WTC11 (cell line): ENCODE measurements around the gene IGFALS. TPM values are rescaled to one million over a fixed set of nuclear protein-coding genes. Genes with fewer than 3 reads are reported as not detected.

Experiments used
- ATAC-seq: fragments of 200-7000 bp; cut with Tn5 transposase; 2 replicates; pipeline ENCODE4 v1.10.0; 2021; ENCODE audit warnings: mild to moderate bottlenecking, moderate library complexity
- CTCF ChIA-PET: fragments of 300-600 bp; sonication (Branson Sonifier 250); formaldehyde crosslinking; loops from one replicate; lab custom pipeline; 2021; ENCODE audit warnings: antibody characterized with exemption; lab: Charles Lee
- POLR2A ChIA-PET: fragments of 350-600 bp; sonication (Branson Sonifier 250); formaldehyde crosslinking; loops from one replicate; lab custom pipeline; 2021; ENCODE audit warnings: antibody characterized with exemption; lab: Charles Lee
- DNase-seq: peaks from one replicate; pipeline ENCODE4 v3.0.0; 2021; ENCODE audit warnings: low spot score
- H3K27ac Mint-ChIP-seq: 2 replicates; pipeline ENCODE4 v1.8.0; 2021; ENCODE audit warnings: mixed read lengths
- H3K27me3 Mint-ChIP-seq: 2 replicates; pipeline ENCODE4 v1.8.0; 2021; ENCODE audit warnings: low read depth, mild to moderate bottlenecking, moderate library complexity, mixed read lengths
- H3K36me3 Mint-ChIP-seq: 2 replicates; pipeline ENCODE4 v1.8.0; 2021; ENCODE audit warnings: mixed read lengths
- H3K4me1 Mint-ChIP-seq: 2 replicates; pipeline ENCODE4 v1.8.0; 2022; ENCODE audit warnings: mixed read lengths
- H3K4me3 Mint-ChIP-seq: 2 replicates; pipeline ENCODE4 v1.8.0; 2021; ENCODE audit warnings: mild to moderate bottlenecking, moderate library complexity, mixed read lengths
- H3K9me3 Mint-ChIP-seq: 2 replicates; pipeline ENCODE4 v1.8.0; 2021; ENCODE audit warnings: mixed read lengths
- ELF4 ChIP-seq: sonication (generic); formaldehyde crosslinking; IDR thresholded peaks from 2 replicates; pipeline ENCODE4 v1.8.1; 2022; ENCODE audit warnings: low read depth, mild to moderate bottlenecking, moderate library complexity, missing genetic modification reagents
- ERG ChIP-seq: fragments of 250-450 bp; sonication (Bioruptor Pico); IDR thresholded peaks from 2 replicates; pipeline ENCODE4 v1.8.0; 2021; ENCODE audit warnings: mild to moderate bottlenecking
- FOXJ3 ChIP-seq: sonication (generic); formaldehyde crosslinking; IDR thresholded peaks from 2 replicates; pipeline ENCODE4 v1.9.0; 2021; ENCODE audit warnings: missing genetic modification reagents, mild to moderate bottlenecking, borderline replicate concordance
- GABPB1 ChIP-seq: sonication (generic); formaldehyde crosslinking; IDR thresholded peaks from 2 replicates; pipeline ENCODE4 v1.8.1; 2023; ENCODE audit warnings: mild to moderate bottlenecking, missing genetic modification reagents
- IRF2 ChIP-seq: sonication (generic); formaldehyde crosslinking; IDR thresholded peaks from 2 replicates; pipeline ENCODE4 v1.8.0; 2022; ENCODE audit warnings: low read depth, missing genetic modification reagents, borderline replicate concordance
- JAZF1 ChIP-seq: fragments of 250-450 bp; sonication (Bioruptor Pico); IDR thresholded peaks from 2 replicates; pipeline ENCODE4 v1.9.0; 2021; ENCODE audit warnings: moderate library complexity, mild to moderate bottlenecking, inconsistent platforms
- MXD4 ChIP-seq: fragments of 250-450 bp; sonication (Bioruptor Pico); IDR thresholded peaks from 2 replicates; pipeline ENCODE4 v1.8.0; 2021; ENCODE audit warnings: mild to moderate bottlenecking, moderate library complexity, borderline replicate concordance
- NFATC4 ChIP-seq: fragments of 250-450 bp; sonication (Bioruptor Pico); IDR thresholded peaks from 2 replicates; pipeline ENCODE4 v1.9.0; 2021; ENCODE audit warnings: mild to moderate bottlenecking
- NR1H2 ChIP-seq: sonication (generic); formaldehyde crosslinking; IDR thresholded peaks from 2 replicates; pipeline ENCODE4 v1.9.0; 2021; ENCODE audit warnings: mild to moderate bottlenecking, moderate library complexity, missing genetic modification reagents
- PRDM15 ChIP-seq: sonication (generic); formaldehyde crosslinking; IDR thresholded peaks from 2 replicates; pipeline ENCODE4 v1.8.0; 2022; ENCODE audit warnings: missing genetic modification reagents
- STAT6 ChIP-seq: sonication (generic); formaldehyde crosslinking; conservative IDR thresholded peaks from 2 replicates; pipeline ENCODE4 v1.8.1; 2023; ENCODE audit warnings: mild to moderate bottlenecking, low read depth, missing genetic modification reagents, moderate library complexity
- ZBTB43 ChIP-seq: sonication (generic); formaldehyde crosslinking; IDR thresholded peaks from 2 replicates; pipeline ENCODE4 v1.8.1; 2023; ENCODE audit warnings: mild to moderate bottlenecking, missing genetic modification reagents
- ZNF121 ChIP-seq: sonication (generic); formaldehyde crosslinking; IDR thresholded peaks from 2 replicates; pipeline ENCODE4 v1.8.0; 2023; ENCODE audit warnings: missing genetic modification reagents
- ZNF263 ChIP-seq: sonication (generic); formaldehyde crosslinking; IDR thresholded peaks from 2 replicates; pipeline ENCODE4 v1.8.1; 2022; ENCODE audit warnings: low read depth, mild to moderate bottlenecking, moderate library complexity, missing genetic modification reagents
- ZNF425 ChIP-seq: fragments of 250-450 bp; sonication (Bioruptor Pico); conservative IDR thresholded peaks from 2 replicates; pipeline ENCODE4 v1.9.0; 2021; ENCODE audit warnings: mild to moderate bottlenecking
- ZNF671 ChIP-seq: fragments of 250-450 bp; sonication (Bioruptor Pico); IDR thresholded peaks from 2 replicates; pipeline ENCODE4 v1.8.0; 2021; ENCODE audit warnings: mild to moderate bottlenecking
- total RNA-seq: library from RNA; stranded (reverse); gene quantifications from 3 replicates; pipeline ENCODE4 v1.2.3, GENCODE V29; 2021

IGFALS gene
- total RNA-seq, 1 experiment from 2014 or later = not detected

GRCh38 chr16:1747934-1748333, 45.6 kb downstream of the IGFALS start:
- Mint-ChIP-seq H3K27me3 (no peaks in the 10 kb centered on the region), H3K9me3 (no peaks in the 10 kb centered on the region), H3K36me3 (peaks cover 12% of the 10 kb centered on the region)
- DNase-seq = no peak
- POLR2A ChIA-PET = no interaction called here
- CTCF ChIA-PET = no interaction called here
- ATAC-seq = no peak
- TF ChIP-seq STAT6 (CRISPR knock-in tag) (no peak), NR1H2 (CRISPR knock-in tag) (no peak), ERG (no peak), ZNF425 (CRISPR knock-in tag) (no peak), GABPB1 (CRISPR knock-in tag) (no peak), IRF2 (CRISPR knock-in tag) (no peak), JAZF1 (no peak), ELF4 (CRISPR knock-in tag) (no peak), NFATC4 (CRISPR knock-in tag) (no peak), FOXJ3 (CRISPR knock-in tag) (no peak), ZNF671 (CRISPR knock-in tag) (no peak), MXD4 (CRISPR knock-in tag) (no peak), PRDM15 (no peak)
- TF ChIP-seq, all 79 proteins: peak for 0
- Mint-ChIP-seq H3K4me1 (no peaks in the 10 kb centered on the region), H3K4me3 (no peak overlapping the region), H3K27ac (no peak overlapping the region)

- H3K36me3 Mint-ChIP-seq = peaks cover 4% of the 10 kb centered on the region
- H3K4me3 Mint-ChIP-seq = no peak overlapping the region
- no peaks in the 10 kb centered on the region for H3K27me3 Mint-ChIP-seq
- CTCF ChIA-PET = no interaction called here
- POLR2A ChIA-PET = interaction anchor here (0.5 kb wide), 1 partner anchor 161 kb away, joined by 3 read pairs; no protein-coding TSS in a partner anchor
- DNase-seq (no peak), ATAC-seq (no peak)
- no peaks in the 10 kb centered on the region for H3K9me3 Mint-ChIP-seq
- H3K4me1 Mint-ChIP-seq = no peaks in the 10 kb centered on the region
- TF ChIP-seq NR1H2 (CRISPR knock-in tag) (no peak), ZBTB43 (no peak), ZNF263 (CRISPR knock-in tag) (no peak), ZNF121 (CRISPR knock-in tag) (no peak)
- TF ChIP-seq, all 79 proteins: peak for 0
- no peak overlapping the region for H3K27ac Mint-ChIP-seq
These were observed 46.8 kb downstream of the IGFALS start for GRCh38 chr16:1746693-1747195.
